Esophagus (tissue), 2 donors: ENCODE data around the gene CCT4. TPM values are rescaled to one million over a fixed set of nuclear protein-coding genes. Genes with fewer than 3 reads are reported as not detected.
A peak's percentile ranks its signal among the peaks of the same experiment; 100 is the strongest.

Experiments used
- H3K27ac ChIP-seq, 2 donors: one replicate each; pipeline ENCODE4 v1.5.1; 2013; ENCODE audit warnings: low read depth in 2 of 2, mild to moderate bottlenecking in 2 of 2, inconsistent platforms in 1 of 2, low read length in 1 of 2, moderate library complexity in 1 of 2
- H3K27me3 ChIP-seq, 2 donors: one replicate each; pipeline ENCODE4 v1.6.1; 2013; ENCODE audit warnings: low read length in 2 of 2, control low read depth in 1 of 2, mild to moderate bottlenecking in 1 of 2; ENCODE audit not compliant: insufficient read depth in 2 of 2, control insufficient read depth in 1 of 2
- H3K36me3 ChIP-seq, 2 donors: one replicate each; pipeline ENCODE4 v1.6.1; 2013; ENCODE audit warnings: low read length in 1 of 2; ENCODE audit not compliant: control insufficient read depth in 2 of 2, insufficient read depth in 2 of 2
- H3K4me1 ChIP-seq, 2 donors: one replicate each; pipeline ENCODE4 v1.6.1; 2013; ENCODE audit warnings: low read length in 1 of 2; ENCODE audit not compliant: control insufficient read depth in 2 of 2, insufficient read depth in 2 of 2
- H3K4me3 ChIP-seq, 2 donors: one replicate each; pipeline ENCODE4 v1.5.1; 2013; ENCODE audit warnings: low read length in 2 of 2, mild to moderate bottlenecking in 2 of 2, low read depth in 1 of 2, moderate library complexity in 1 of 2
- H3K9me3 ChIP-seq, 2 donors: one replicate each; pipeline ENCODE4 v1.6.1; 2013; ENCODE audit warnings: mild to moderate bottlenecking in 2 of 2, low read depth in 1 of 2, low read length in 1 of 2, moderate library complexity in 1 of 2; ENCODE audit not compliant: control insufficient read depth in 2 of 2, insufficient read depth in 1 of 2
- WGBS, 2 donors: extraction: QIAGEN DNeasy Blood & Tissue Kit; methylation state at CpG; one replicate each; pipeline ENCODE4 v1.1.7; 2013; 5-methylcytosine and 5-hydroxymethylcytosine counted together
- polyA plus RNA-seq, 2 donors: library from polyadenylated mRNA; stranded (reverse); fragments of 200-250 nt; gene quantifications; one replicate each; pipeline ENCODE4 v1.2.3, GENCODE V29; 2013
- donor health status: healthy with polysubstance abuse.
- donor health status: Bipolar disorder and iron deficiency.

The CCT4 gene, protein sequence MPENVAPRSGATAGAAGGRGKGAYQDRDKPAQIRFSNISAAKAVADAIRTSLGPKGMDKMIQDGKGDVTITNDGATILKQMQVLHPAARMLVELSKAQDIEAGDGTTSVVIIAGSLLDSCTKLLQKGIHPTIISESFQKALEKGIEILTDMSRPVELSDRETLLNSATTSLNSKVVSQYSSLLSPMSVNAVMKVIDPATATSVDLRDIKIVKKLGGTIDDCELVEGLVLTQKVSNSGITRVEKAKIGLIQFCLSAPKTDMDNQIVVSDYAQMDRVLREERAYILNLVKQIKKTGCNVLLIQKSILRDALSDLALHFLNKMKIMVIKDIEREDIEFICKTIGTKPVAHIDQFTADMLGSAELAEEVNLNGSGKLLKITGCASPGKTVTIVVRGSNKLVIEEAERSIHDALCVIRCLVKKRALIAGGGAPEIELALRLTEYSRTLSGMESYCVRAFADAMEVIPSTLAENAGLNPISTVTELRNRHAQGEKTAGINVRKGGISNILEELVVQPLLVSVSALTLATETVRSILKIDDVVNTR
- 10 to 100 TPM; 19.5 to 75.1 TPM for polyA plus RNA-seq

GRCh38 chr2:61888267-61889055, at the start of gene CCT4:
Gene CCT4 (minus strand): TSS chr2:61888656. CDS start chr2:61888507, 149 bp downstream.
- H3K27ac ChIP-seq, result peak within 1 kb of the TSS; percentile 82 to 99

GRCh38 chr2:61937886-61938285, 49.4 kb upstream of the CCT4 start:
- Histone ChIP-seq H3K4me1 (no peaks in the 10 kb centered on the region), H3K27me3 (no peaks in the 10 kb centered on the region), H3K9me3 (no peaks in the 10 kb centered on the region), H3K4me3 (no peak overlapping the region), H3K36me3 (peaks cover 0 to 2% of the 10 kb centered on the region in 2 donors), H3K27ac (no peak overlapping the region)
- 78 to 83% methylated on average over 5 of the region's 5 CpGs for WGBS, 2 donors

More at GRCh38 chr2:61888267-61889055, at the start of gene CCT4:
- Histone ChIP-seq H3K4me1 (peaks cover 3% of the 10 kb centered on the region in 2 donors), H3K27me3 (no peaks in the 10 kb centered on the region), H3K4me3 (peak within 1 kb of the TSS; percentile 90 to 91), H3K9me3 (no peaks in the 10 kb centered on the region), H3K36me3 (no peaks in the 10 kb centered on the region)
- 1% methylated on average over 72 to 74 of the region's 74 CpGs for WGBS, 2 donors

DNA sequence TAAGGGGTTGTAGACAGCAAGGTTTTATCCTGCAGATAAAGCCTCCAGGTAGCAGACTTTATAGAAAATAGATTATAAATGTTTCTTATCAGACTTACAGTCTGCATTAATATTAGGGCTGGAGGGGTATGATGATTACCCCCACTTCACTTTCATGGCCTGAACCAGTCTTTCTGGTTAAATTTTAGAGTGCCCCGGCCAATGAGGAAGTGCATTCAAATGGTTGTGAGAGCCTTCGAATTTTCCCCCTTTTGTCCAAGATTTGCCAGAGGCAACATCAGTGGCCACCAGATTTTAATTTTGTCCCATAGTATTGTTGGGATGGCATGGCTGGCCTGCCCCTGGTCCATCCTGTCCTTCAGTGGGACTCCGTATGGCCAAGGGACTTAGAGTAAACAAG, 48.6 kb upstream of the CCT4 start:
- H3K27ac ChIP-seq, result no peak overlapping the region
- H3K9me3 ChIP-seq, result no peaks in the 10 kb centered on the region
- WGBS, 2 donors, result 88 to 89% methylated on average over 3 of the region's 3 CpGs
- H3K36me3 ChIP-seq, result peaks cover 0 to 2% of the 10 kb centered on the region in 2 donors
- H3K27me3 ChIP-seq, result no peaks in the 10 kb centered on the region
- H3K4me1 ChIP-seq, result no peaks in the 10 kb centered on the region
- H3K4me3 ChIP-seq, result no peak overlapping the region

DNA sequence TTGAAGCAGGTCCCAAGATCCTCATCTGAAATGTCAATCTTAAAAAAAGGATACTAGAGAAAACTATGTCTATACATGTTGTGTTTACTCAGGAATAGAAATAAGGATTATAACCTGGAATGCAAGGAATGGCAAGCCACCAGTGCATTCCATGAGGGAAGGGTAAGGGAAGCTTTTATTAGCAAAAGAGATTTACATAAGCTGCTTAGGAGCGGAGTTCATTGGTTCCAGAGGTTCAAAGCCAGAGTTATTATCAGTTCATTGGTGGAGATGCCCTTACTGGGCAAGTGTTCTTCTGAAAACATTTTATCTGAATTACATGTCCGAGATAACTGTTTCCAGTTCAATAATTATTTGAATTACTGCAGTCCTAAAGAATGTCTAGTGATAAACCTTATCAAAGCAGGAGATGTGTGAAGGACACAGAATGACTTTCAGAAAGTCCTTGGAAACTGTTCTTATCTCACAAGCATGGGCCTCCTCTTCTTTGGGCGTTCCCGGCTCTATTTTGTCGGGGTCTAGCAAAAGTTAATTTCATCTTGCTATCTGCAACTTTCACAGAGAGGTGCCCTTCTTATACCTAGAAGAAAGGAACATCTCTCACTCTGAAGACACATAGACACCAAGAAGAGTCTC, 40.5 kb upstream of the CCT4 start:
- H3K9me3 ChIP-seq, result no peaks in the 10 kb centered on the region
- H3K4me3 ChIP-seq, result no peak overlapping the region
- H3K4me1 ChIP-seq, result no peaks in the 10 kb centered on the region
- WGBS, 2 donors, result 82 to 86% methylated on average over 5 of the region's 5 CpGs
- peaks cover 0 to 5% of the 10 kb centered on the region in 2 donors for H3K36me3 ChIP-seq
- no peaks in the 10 kb centered on the region for H3K27me3 ChIP-seq
- no peak overlapping the region for H3K27ac ChIP-seq

GRCh38 chr2:61926531-61927477, 38.3 kb upstream of the CCT4 start:
- Histone ChIP-seq H3K4me3 (no peak overlapping the region), H3K9me3 (no peaks in the 10 kb centered on the region), H3K36me3 (peaks cover 0 to 5% of the 10 kb centered on the region in 2 donors), H3K27ac (no peak overlapping the region), H3K27me3 (no peaks in the 10 kb centered on the region), H3K4me1 (no peaks in the 10 kb centered on the region)
- WGBS, 2 donors, result 82 to 87% methylated on average over 8 of the region's 8 CpGs

DNA sequence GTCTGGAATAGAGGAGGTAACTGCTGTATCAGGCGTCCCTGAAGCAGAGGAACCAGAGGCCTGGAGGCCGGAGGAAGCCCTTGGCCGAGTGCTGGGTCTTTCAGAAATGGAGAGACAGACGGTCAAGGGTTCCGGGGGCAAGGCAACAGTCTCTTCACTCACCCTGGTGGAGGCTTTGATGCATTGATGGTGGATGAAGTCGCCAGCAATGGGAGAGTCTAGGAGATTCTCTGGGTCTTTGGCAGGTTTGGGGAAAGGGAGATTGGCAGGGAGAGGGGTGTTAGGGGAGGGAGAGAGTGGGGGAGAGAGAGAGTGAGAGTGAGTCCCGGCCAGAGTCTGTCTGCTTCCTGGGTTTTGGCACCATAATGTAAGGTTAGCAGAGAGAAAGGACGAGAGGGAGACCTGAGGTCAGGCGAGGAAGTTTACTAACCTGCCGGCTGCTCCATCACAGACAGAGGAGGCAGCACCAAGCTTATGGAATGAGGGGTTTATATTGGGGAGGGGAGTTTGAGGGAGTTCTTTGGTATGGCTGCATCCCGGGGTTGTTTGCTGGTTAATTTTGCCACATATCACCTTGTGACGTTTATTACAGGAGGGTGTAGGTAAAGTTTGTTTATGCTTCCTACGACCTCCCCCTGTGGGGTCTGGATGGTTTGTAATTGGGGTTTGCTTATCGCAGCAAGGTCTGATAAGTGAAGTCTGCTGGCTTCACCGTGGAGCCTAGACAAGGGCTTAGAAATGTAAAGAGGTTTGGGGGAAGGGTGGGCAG, 36.6 kb upstream of the CCT4 start:
- no peaks in the 10 kb centered on the region for H3K4me1 ChIP-seq
- H3K27me3 ChIP-seq, result no peaks in the 10 kb centered on the region
- 83% methylated on average over 15 of the region's 15 CpGs for WGBS, 2 donors
- no peak overlapping the region for H3K27ac ChIP-seq
- no peaks in the 10 kb centered on the region for H3K9me3 ChIP-seq
- peaks cover 0 to 5% of the 10 kb centered on the region in 2 donors for H3K36me3 ChIP-seq
- H3K4me3 ChIP-seq, result no peak overlapping the region

DNA sequence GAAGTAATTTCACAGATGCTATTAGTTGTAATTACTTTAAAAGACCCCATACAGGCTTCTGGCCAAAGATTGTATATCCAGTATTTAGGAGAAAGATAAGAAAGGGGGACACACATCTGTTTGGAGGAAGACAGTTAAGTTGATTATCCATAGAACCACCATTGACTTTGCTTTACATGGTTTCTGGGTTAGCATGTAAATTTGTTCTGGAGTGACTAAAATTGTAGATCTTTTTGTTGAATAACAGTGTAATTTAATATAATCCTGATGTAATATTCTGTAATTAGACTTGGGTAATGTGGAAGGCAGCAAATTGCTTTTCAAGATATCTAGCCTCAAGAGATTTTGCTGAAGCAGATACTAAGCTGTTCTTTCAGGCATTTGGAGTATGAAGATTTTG, 34.3 kb upstream of the CCT4 start:
- Histone ChIP-seq H3K4me1 (no peaks in the 10 kb centered on the region), H3K27ac (no peak overlapping the region), H3K9me3 (no peaks in the 10 kb centered on the region), H3K36me3 (peaks cover 0 to 5% of the 10 kb centered on the region in 2 donors), H3K27me3 (no peaks in the 10 kb centered on the region), H3K4me3 (no peak overlapping the region)

GRCh38 chr2:61920548-61920947, 32.1 kb upstream of the CCT4 start:
- H3K4me3 ChIP-seq, result no peak overlapping the region
- 88% methylated on average over 1 of the region's 1 CpG for WGBS, 2 donors
- no peaks in the 10 kb centered on the region for H3K9me3 ChIP-seq
- H3K27ac ChIP-seq, result no peak overlapping the region
- H3K36me3 ChIP-seq, result peaks cover 0 to 5% of the 10 kb centered on the region in 2 donors
- H3K27me3 ChIP-seq, result no peaks in the 10 kb centered on the region
- no peaks in the 10 kb centered on the region for H3K4me1 ChIP-seq
